Ishikawa (cell line): ENCODE data around the gene TRAPPC5.

ENCODE experiments used
- CEBPB ChIP-seq: IDR thresholded peaks from 2 replicates; pipeline ENCODE4 v1.6.1; 2012
- CREB1 ChIP-seq: IDR thresholded peaks from 2 replicates; pipeline ENCODE4 v1.6.1; 2012; ENCODE audit warnings: low read depth
- EGR1 ChIP-seq: IDR thresholded peaks from 2 replicates; pipeline ENCODE4 v1.6.1; 2012
- EP300 ChIP-seq: IDR thresholded peaks from 2 replicates; pipeline ENCODE4 v1.6.1; 2012; ENCODE audit warnings: borderline replicate concordance
- FOXM1 ChIP-seq: IDR thresholded peaks from 2 replicates; pipeline ENCODE4 v1.6.1; 2012; ENCODE audit warnings: low read depth, borderline replicate concordance
- NFIC ChIP-seq: IDR thresholded peaks from 2 replicates; pipeline ENCODE4 v1.6.1; 2012
- RAD21 ChIP-seq: IDR thresholded peaks from 2 replicates; pipeline ENCODE4 v1.6.1; 2012; ENCODE audit warnings: low read depth
- TAF1 ChIP-seq: IDR thresholded peaks from 2 replicates; pipeline ENCODE4 v1.6.1; 2012; ENCODE audit warnings: low read depth, mild to moderate bottlenecking
- TCF12 ChIP-seq: IDR thresholded peaks from 2 replicates; pipeline ENCODE4 v1.6.1; 2012; ENCODE audit warnings: low read depth
- TEAD4 ChIP-seq: IDR thresholded peaks from 2 replicates; pipeline ENCODE4 v1.6.1; 2012
- YY1 ChIP-seq: IDR thresholded peaks from 2 replicates; pipeline ENCODE4 v1.6.1; 2012; ENCODE audit warnings: low read depth
- ZBTB7A ChIP-seq: IDR thresholded peaks from 2 replicates; pipeline ENCODE4 v1.6.1; 2012; ENCODE audit warnings: low read depth
- TF ChIP-seq, protein P1 (sequence below): IDR thresholded peaks from 2 replicates; pipeline ENCODE4 v1.6.1; 2012
- TF ChIP-seq, protein P2 (sequence below): IDR thresholded peaks from 2 replicates; pipeline ENCODE4 v1.6.1; 2012; ENCODE audit warnings: low read depth, mild to moderate bottlenecking
- TF ChIP-seq, protein P3 (sequence below): IDR thresholded peaks from 2 replicates; pipeline ENCODE4 v1.6.1; 2012

Gene TRAPPC5

DNA sequence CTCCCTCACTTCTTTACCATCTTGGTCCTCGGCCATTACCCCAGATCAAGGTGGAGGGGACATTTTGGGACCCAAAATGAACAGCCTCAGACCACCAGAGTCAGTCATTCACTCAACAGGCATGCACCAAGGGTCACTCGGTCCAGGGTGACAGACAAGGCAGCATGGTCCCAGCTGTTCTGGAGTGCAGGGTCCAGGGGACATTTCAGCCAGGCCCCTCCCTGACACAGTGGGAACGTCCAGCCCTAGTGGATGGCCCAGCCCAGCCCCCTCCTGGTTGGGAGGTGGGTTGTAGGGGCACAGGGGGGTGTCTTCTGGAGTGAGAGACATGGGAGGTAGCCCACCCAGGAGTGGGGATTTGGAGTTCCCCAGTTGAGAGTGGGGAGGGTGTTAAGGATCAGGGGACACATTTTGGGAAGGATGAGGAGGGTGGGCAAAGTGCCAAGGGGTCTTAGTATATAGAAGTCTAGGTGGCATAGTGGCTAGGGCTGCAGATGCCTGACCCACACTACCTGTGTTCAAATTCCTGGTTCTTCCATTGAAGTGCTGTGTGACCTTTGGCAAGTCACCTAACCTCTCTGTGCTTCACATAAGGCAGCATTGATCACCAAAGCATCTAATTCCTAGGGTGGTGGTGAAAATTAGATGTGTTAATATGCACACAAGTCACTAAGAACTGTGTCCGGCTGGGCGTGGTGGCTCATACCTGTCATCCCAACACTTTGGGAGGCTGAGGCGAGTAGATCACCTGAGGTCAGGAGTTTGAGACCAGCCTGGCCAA is 23.8 kb downstream of the TRAPPC5 start:
- TF ChIP-seq, protein P1, sequence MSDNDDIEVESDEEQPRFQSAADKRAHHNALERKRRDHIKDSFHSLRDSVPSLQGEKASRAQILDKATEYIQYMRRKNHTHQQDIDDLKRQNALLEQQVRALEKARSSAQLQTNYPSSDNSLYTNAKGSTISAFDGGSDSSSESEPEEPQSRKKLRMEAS = no peak
- no peak for TF ChIP-seq ZBTB7A
- TF ChIP-seq RAD21 = no peak
- TF ChIP-seq, protein P2, sequence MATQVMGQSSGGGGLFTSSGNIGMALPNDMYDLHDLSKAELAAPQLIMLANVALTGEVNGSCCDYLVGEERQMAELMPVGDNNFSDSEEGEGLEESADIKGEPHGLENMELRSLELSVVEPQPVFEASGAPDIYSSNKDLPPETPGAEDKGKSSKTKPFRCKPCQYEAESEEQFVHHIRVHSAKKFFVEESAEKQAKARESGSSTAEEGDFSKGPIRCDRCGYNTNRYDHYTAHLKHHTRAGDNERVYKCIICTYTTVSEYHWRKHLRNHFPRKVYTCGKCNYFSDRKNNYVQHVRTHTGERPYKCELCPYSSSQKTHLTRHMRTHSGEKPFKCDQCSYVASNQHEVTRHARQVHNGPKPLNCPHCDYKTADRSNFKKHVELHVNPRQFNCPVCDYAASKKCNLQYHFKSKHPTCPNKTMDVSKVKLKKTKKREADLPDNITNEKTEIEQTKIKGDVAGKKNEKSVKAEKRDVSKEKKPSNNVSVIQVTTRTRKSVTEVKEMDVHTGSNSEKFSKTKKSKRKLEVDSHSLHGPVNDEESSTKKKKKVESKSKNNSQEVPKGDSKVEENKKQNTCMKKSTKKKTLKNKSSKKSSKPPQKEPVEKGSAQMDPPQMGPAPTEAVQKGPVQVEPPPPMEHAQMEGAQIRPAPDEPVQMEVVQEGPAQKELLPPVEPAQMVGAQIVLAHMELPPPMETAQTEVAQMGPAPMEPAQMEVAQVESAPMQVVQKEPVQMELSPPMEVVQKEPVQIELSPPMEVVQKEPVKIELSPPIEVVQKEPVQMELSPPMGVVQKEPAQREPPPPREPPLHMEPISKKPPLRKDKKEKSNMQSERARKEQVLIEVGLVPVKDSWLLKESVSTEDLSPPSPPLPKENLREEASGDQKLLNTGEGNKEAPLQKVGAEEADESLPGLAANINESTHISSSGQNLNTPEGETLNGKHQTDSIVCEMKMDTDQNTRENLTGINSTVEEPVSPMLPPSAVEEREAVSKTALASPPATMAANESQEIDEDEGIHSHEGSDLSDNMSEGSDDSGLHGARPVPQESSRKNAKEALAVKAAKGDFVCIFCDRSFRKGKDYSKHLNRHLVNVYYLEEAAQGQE = no peak
- TF ChIP-seq YY1 = no peak
- TF ChIP-seq, protein P3, sequence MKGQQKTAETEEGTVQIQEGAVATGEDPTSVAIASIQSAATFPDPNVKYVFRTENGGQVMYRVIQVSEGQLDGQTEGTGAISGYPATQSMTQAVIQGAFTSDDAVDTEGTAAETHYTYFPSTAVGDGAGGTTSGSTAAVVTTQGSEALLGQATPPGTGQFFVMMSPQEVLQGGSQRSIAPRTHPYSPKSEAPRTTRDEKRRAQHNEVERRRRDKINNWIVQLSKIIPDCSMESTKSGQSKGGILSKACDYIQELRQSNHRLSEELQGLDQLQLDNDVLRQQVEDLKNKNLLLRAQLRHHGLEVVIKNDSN = no peak
- no peak for TF ChIP-seq CEBPB
- TF ChIP-seq FOXM1 = no peak
- no peak for TF ChIP-seq EP300
- TF ChIP-seq NFIC = no peak
- no peak for TF ChIP-seq EGR1
- no peak for TF ChIP-seq TCF12
- TF ChIP-seq TEAD4 = no peak
- no peak for TF ChIP-seq TAF1
- no peak for TF ChIP-seq CREB1

DNA sequence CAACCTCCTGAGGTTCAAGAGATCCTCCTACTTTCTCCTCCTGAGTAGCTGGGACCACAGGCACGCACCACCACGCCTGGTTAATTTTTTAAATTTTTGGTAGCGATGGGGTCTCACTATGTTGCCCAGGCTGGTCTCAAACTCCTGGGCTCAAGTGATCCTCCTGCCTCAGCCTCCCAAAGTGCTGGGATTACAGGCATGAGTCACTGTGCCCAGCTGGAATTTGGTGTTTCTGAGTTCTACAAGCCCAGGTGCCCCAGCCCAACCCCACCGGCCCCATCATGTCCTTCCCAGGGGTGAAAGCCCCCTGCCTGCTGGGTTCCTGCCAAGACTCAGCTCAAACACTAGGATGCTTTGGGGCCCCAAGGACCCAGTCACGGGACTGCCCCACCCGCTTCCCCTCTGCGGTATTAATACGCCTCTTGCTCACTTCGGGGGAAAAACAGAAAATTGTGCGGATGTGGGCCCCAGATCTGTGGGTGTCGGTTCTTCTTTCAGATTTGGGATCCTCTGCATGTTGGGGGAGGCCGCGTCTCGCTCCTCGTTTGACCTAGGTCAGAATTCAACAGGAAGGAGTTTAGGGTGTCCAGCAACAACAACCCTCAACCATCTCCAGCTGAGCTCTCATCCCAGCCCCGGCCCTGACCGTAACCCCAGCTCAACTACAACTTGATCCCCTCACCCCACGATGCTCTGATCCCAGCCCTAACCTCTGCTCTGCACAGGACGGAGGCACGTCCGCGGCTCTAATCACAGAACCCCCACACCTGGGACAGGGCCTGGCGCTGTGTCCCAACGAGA is 25.0 kb downstream of the TRAPPC5 start:
- TF ChIP-seq EP300 = no peak
- TF ChIP-seq TAF1 = no peak
- TF ChIP-seq ZBTB7A = no peak

DNA sequence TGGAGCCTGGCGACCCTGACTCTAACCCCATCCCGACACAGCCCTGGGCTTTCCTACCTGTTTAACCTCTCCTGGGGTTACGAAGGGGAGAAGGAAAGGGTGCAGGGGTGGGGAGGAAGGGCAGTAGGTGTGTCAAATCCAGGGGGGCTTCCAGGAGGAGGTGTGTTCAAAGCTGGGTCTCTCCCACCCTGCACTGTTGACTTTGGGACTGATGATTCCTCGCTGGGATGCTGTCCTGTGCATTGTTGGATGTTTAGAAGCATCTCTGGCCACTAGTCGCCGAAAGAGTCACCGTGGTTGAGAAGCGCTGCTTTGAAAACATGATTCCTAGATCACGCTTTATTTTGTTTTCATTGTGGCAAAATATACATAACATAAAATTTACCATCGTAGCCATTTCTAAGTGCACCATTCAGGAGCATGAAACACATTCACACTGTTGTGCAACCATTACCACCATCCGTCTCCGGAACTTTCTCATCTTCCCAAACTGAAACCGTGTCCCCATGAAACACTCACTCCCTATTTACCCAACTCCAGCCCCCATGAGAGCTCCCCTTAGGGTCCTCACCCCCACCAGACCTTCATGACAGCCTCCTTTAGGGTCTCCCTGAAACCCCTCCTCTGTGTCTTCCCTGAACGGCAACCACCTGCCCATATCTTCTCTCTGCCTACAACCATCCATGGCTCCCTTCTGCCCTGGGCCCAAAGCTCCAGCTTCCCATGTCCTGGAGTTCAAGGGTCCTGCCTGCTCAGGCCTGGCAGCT is 25.7 kb downstream of the TRAPPC5 start:
- TF ChIP-seq CREB1 (no peak), TCF12 (no peak), EGR1 (no peak), ZBTB7A (no peak), FOXM1 (no peak), EP300 (no peak)
- TF ChIP-seq, protein P3 = no peak
- TF ChIP-seq, protein P1 = no peak

DNA sequence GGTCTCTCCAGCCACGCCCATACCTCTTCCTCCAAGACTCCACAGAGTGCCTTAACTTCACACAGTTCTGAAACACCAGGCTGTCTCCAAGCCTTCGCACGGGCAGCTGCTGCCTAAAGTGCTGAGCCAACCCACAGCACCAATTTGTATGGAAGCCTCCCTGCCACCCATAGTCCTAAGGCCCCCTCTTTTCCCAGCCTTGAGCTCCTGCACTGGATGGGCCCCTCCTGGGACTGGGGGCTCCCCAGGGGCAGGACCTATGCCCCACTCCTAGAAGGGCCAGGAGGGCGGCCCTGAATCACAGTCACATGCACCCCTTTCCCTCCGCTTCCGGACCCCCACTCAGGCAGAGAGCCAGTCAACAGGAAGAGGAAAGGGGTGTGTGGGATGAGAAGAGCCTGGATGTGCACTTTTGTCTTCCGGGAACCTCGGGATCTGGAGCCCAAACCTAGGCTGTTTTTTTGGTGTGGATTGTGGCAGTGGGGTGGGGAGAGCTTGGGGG is 26.4 kb downstream of the TRAPPC5 start:
- TF ChIP-seq, protein P1 = no peak
- TF ChIP-seq FOXM1 (no peak), EP300 (no peak), CREB1 (no peak)

DNA sequence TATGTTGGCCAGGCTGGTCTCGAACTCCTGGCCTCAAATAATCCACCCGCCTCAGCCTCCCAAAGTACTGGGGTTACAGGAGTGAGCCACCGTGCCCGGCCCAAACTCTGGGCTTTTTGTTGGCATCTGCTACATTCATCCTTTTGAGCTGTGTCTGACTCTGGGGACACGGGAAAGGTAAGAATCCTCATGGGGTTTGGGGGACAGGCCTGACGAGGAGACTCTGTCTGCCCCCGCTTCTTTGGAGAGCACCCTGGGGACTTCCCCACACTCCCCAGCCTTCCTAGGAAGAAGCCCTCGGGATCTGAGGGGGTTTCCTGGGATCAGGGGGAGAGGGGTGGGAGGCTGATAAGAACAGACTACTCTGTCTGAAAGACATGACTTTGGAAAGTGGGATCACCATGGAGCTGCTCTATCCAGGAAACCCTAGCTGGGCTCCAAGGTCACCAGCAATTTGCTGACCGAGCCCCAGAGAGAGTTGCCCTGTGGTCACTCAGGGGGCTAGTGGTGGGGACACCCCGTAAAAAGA is 29.4 kb downstream of the TRAPPC5 start:
- no peak for TF ChIP-seq CREB1

DNA sequence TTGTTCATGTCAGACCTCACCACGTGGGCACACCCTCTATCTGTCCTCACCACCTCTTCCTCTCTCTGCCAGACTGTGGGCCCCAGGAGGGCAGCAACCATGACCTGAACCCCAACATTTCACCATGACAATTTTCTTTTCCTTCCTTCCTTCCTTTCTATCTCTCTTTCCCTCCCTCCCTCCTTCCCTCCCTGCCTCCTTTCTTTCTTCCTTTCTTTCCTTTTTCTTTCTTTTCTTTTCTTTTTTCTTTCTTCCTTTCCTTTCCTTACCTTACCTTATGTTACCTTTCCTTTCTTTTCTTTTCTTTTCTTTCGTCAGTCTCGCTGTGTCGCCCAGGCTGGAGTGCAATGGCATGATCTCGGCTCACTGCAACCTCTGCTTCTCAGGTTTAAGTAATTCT is 30.0 kb downstream of the TRAPPC5 start:
- TF ChIP-seq TCF12 = no peak
- no peak for TF ChIP-seq FOXM1
- TF ChIP-seq EP300 = no peak
- no peak for TF ChIP-seq TAF1
- TF ChIP-seq YY1 = no peak
- TF ChIP-seq TEAD4 = no peak
- TF ChIP-seq CEBPB = no peak
- TF ChIP-seq, protein P3 = no peak
